Measurements from ENCODE around the gene THSD4. TPM values are rescaled to one million over a fixed set of nuclear protein-coding genes. Genes with fewer than 3 reads are reported as not detected.
A peak's percentile ranks its signal among the peaks of the same experiment; 100 is the strongest.

THSD4 gene
- total and polyA plus RNA-seq, 2 of the 8 experiments (the other 6 are each of a cell fraction or from before 2014, with no cell fraction given): 2.5 to 6.2 TPM

GRCh38 chr15:71515375-71516186 lies 400.3 kb downstream of the THSD4 start:
- no peak for TF ChIP-seq TAF7 (optimal IDR thresholded peaks at IDR 0.05; ENCODE audit: borderline replicate concordance, low read depth, low read length)
- TF ChIP-seq RNF2 (IDR thresholded peaks at IDR 0.05; ENCODE audit: borderline replicate concordance, low read depth, low read length, missing control alignments, poor library complexity, severe bottlenecking): no peak
- no peak for TF ChIP-seq RFX5 (IDR thresholded peaks at IDR 0.05; ENCODE audit: borderline replicate concordance, low read depth, low read length)
- TF ChIP-seq PHF8 (conservative IDR thresholded peaks at IDR 0.05; ENCODE audit: low read depth, low read length): no peak
- no peak for TF ChIP-seq CTBP2 (IDR thresholded peaks at IDR 0.05; ENCODE audit: borderline replicate concordance, insufficient read depth, insufficient read length, low read length)
- TF ChIP-seq SIX5 (IDR thresholded peaks at IDR 0.05; ENCODE audit: low read depth, low read length): no peak
- no peak for TF ChIP-seq CREB1 (IDR thresholded peaks at IDR 0.05)
- no peak for TF ChIP-seq MAFK (IDR thresholded peaks at IDR 0.05; ENCODE audit: low read depth, low read length)
- no peak for TF ChIP-seq CBX8 (IDR thresholded peaks at IDR 0.05; ENCODE audit: borderline replicate concordance, low read depth, low read length)
- Histone ChIP-seq H3K27ac (ENCODE audit: low read depth, low read length) (no peak overlapping the region), H4K91ac (replicated peaks; ENCODE audit: insufficient read length, low read length) (no peak overlapping the region), H4K8ac (ENCODE audit: extremely low read depth, insufficient read depth, low read length) (no peak overlapping the region), H3K14ac (ENCODE audit: insufficient read length) (no peak overlapping the region), H3K79me1 (ENCODE audit: low read depth, low read length) (no peaks in the 10 kb centered on the region), H3K4ac (replicated peaks; ENCODE audit: insufficient read length, low read depth, low read length) (no peak overlapping the region), H3K36me3 (ENCODE audit: control insufficient read depth in 2 of 4, insufficient read depth in 4 of 4, low read length in 3 of 4) (no peaks in the 10 kb centered on the region), H3K4me3 (ENCODE audit: extremely low read depth in 1 of 4, insufficient read depth in 2 of 4, low read depth in 3 of 4, low read length in 4 of 4) (no peak overlapping the region), H3K23ac (ENCODE audit: insufficient read length) (no peak overlapping the region), H3K4me2 (ENCODE audit: insufficient read depth in 1 of 2, low read depth in 2 of 2, low read length in 2 of 2) (no peak overlapping the region), H2BK12ac (ENCODE audit: low read depth, low read length) (no peak overlapping the region), H2BK120ac (replicated peaks; ENCODE audit: low read depth, low read length) (no peak overlapping the region), H2BK15ac (ENCODE audit: low read length) (no peak overlapping the region), H3K18ac (ENCODE audit: extremely low read depth, low read length) (0 out of 2 replicates have a peak overlapping the region, but pooled peaks have one; percentile 20), H3K23me2 (ENCODE audit: low read depth, low read length) (no peaks in the 10 kb centered on the region), H3K9me3 (ENCODE audit: insufficient read depth in 2 of 2, low read depth in 1 of 2, low read length in 1 of 2) (no peaks in the 10 kb centered on the region), H2AFZ (ENCODE audit: low read length) (no peak overlapping the region), H4K5ac (ENCODE audit: insufficient read length, low read depth, low read length) (no peak overlapping the region), H2BK20ac (ENCODE audit: low read length) (no peak overlapping the region), H3K56ac (replicated peaks; ENCODE audit: insufficient read length, low read depth, low read length) (no peak overlapping the region), H3K4me1 (replicated peaks in 1 of 4; ENCODE audit: control insufficient read depth in 3 of 4, insufficient read depth in 4 of 4, low read length in 3 of 4) (peaks cover 0 to 13% (median 7%) of the 10 kb centered on the region in 4 experiments; a peak in 5 of 7 replicates), H3K27me3 (replicated peaks in 1 of 4; ENCODE audit: control insufficient read depth in 3 of 4, extremely low read depth in 1 of 4, insufficient read depth in 3 of 4, low read length in 3 of 4) (no peaks in the 10 kb centered on the region), H3K9ac (replicated peaks in 1 of 4; ENCODE audit: extremely low read depth in 1 of 4, low read depth in 3 of 4, low read length in 3 of 4) (no peak overlapping the region), H4K20me1 (replicated peaks in 1 of 2; ENCODE audit: control insufficient read depth in 1 of 2, insufficient read depth in 2 of 2, low read length in 2 of 2) (no peaks in the 10 kb centered on the region), H3K79me2 (ENCODE audit: control insufficient read depth in 1 of 2, insufficient read depth in 2 of 2, low read length in 2 of 2) (no peaks in the 10 kb centered on the region), H2BK5ac (ENCODE audit: low read depth, low read length) (no peak overlapping the region), H2AK5ac (ENCODE audit: low read depth, low read length) (peak overlapping the region; percentile 44; the same call in 1 of the 2 replicates)
- FAIRE-seq (no peak), DNase-seq (ENCODE audit: low read depth in 1 of 2, low spot score in 2 of 2) (no peak)
- POLR2A ChIA-PET (ENCODE audit: partially characterized antibody): no interaction called here
- 81% methylated on average over 10 of the region's 10 CpGs; no CpG with 5 or more reads in 1 of the 2 experiments for WGBS, 2 experiments (ENCODE audit: extremely low coverage in 1 of 2, insufficient coverage in 1 of 2, insufficient read length in 1 of 2, insufficient replicate concordance in 2 of 2, low coverage in 1 of 2, low lambda C conversion rate in 2 of 2, missing lambda C conversion rate in 1 of 2)
- CTCF ChIA-PET (ENCODE audit: partially characterized antibody): interaction anchor here (0.7 to 2.1 kb wide), 4 partner anchors 10 to 274 kb away, joined by 3 to 7 read pairs (median 3); no protein-coding TSS in a partner anchor

Measured in H1 (cell line).